IPS-NIHi7 (cell line): ENCODE results near the gene RASAL1.

ENCODE experiments used
- DNase-seq: peaks from one replicate; pipeline ENCODE4 v3.0.0; 2012; ENCODE audit warnings: mixed read lengths; ENCODE audit errors: extremely low spot score

The RASAL1 gene

DNA sequence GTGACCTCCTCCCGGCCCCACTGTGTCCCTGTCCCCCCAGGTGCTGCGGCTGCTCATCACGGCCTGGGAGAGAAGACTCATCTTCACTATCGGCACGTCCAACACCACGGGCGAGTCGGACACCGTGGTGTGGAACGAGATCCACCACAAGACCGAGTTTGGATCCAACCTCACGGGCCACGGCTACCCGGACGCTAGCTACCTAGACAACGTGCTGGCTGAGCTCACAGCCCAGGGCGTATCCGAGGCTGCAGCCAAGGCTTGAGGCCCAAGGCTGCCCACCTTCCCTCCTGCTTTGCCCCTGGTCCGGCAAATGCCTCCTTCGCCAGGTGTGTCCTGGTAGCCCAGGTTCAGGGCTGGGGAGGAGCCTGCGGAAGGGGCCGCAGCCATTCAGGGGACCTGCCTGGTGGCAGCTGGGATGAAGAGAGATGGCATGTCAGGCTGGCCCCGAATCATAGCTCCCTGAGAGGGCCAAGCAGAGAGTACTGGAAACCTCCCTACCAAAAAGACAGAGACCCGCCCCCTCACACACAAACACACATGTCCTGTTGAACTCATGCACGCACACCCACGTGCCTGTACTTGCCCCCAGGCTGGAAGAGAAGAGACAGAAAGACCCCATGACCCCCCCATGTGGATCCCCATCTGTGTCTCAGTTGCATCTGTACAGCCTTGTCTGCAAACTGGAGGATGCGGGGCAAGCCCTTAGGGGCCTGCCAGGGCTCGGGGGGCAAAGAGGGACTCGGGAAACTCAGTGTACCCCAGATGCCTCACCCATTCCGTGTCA, 38.7 kb downstream of the RASAL1 start:
- DNase-seq, result no peak

DNA sequence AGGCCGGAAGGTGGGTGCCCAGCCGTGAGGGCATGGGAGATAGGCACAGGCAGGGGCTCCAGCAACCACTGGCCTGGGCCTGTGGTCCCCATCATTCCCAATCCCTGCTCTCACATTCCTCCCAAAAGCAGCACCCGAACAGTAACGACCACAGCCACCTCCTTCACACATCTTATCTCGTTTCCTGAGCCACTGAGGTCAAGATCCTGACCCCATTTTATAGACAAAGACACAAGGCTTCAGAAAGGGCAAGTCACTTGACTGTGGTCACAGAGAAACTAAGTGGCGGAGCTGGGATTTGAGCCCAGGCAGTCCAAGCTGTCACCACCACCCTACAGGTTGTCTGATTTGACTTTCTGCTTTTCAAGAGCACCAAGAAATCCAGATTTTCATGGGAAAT, 40.2 kb downstream of the RASAL1 start:
- DNase-seq, result no peak

DNA sequence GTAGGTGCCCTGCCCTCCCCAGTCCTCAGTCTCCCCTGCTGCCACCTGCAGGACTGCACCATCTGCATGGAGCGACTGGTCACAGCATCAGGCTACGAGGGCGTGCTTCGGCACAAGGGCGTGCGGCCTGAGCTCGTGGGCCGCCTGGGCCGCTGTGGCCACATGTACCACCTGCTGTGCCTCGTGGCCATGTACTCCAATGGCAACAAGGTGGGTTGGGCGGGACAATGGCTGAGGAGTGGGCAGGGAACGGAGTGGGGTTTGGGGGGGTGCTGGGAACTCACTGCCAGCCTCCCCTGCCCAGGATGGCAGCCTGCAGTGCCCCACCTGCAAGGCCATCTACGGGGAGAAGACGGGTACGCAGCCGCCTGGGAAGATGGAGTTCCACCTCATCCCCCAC, 40.8 kb downstream of the RASAL1 start:
- no peak for DNase-seq

DNA sequence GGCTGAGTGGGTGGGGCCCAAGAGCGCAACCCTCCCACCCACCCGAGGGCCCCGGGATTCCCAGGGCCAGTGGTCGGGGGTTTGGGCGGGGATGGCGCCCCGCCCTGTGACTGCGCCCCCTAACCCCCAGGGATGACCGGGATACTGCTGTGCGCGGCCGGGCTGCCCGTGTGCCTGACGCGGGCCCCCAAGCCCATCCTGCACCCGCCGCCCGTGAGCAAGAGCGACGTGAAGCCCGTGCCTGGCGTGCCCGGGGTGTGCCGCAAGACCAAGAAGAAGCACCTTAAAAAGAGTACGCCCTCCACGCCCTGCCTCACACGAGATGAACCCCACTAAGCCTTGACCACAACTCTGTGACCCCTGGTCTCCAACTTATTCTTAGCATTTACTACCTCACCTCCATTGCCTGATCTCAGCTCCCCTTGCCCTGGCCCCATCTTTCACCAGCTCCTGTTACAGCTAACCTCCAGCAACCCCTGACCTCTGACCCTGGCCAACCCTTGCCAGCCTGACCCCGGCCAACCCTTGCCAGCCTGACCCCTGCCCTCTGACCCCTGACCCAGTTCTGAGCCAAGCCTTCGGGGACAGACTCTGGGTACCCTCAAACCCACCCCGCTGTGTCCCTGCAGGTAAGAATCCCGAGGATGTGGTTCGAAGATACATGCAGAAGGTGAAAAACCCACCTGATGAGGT, 42.0 kb downstream of the RASAL1 start:
- no peak for DNase-seq

DNA sequence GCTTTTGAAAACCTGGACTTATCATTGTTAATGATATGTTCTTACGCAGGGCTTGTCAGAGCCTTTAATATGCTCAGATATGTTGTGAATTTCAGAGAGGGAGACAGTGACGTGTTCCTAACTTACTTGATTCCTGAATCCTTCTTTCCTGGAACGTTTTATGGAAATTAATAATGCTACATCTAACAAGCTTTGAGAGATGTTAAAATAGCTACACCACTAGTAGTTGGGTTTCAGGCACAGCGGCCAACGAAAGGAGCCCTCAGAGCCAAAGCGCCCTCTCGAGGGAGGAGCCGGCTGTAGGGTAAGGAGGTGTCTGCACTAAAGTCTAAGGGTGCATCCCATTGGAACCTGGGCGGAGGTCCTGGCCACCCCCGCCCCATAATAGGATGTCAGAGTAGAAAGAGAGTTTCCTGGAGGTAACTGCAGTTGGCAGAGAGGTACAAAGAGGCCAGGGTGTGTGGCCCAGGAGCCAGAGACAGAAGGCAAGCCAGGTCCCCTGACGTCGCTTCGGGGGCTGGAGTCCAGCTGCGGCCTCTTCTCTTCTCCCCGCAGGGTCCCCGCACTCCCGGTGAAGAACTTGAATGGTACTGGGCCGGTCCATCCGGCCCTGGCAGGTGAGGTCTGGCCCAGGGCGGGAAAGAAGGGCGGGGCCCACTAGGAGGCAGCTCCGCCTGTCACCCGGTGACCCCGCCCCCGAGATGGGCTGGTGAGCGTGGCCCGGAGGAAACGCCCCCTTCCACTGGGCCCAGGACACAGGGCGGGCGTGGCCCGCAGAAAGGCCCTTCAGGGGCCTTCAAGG, 42.8 kb downstream of the RASAL1 start:
- DNase-seq, result peak; percentile 91

DNA sequence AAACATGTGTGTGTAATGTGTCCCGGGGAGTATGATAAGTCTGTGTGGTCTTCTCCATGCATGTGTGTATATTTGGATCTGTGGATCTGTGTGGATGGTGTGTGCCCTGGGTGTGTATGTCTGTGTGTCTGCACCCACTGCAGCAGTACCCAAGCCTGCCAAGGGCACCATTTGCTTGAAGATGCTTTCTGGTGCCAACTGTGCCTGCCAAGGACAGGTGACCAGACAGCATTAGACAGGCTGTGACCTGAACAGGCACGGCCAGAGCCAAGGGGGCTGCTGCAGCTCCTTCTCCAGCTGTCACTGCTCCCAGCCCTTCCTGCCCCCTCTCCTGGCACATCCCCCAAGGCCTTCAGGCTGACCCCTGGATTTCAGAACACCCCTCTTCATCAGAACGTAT, 44.1 kb downstream of the RASAL1 start:
- no peak for DNase-seq

DNA sequence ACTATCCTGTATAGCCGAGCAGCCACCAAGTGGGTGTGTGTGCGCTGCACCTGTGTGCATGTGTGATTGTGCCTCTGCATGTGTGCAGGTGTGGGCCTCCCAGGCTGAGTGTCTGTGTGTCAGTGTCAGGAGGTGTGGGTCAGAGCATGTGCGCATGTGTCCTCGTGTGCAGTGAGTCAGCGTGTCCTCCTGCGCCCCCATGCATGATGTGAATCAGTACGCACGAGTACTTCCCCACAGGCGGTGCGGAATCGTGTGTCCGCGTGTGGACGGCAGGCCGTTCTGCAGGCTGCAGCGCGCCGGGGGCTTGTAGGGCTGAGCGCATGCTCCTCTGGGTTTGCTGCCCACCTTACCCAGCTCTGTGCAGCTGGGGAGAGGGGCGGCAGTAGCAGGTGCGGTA, 44.8 kb downstream of the RASAL1 start:
- DNase-seq, result no peak

DNA sequence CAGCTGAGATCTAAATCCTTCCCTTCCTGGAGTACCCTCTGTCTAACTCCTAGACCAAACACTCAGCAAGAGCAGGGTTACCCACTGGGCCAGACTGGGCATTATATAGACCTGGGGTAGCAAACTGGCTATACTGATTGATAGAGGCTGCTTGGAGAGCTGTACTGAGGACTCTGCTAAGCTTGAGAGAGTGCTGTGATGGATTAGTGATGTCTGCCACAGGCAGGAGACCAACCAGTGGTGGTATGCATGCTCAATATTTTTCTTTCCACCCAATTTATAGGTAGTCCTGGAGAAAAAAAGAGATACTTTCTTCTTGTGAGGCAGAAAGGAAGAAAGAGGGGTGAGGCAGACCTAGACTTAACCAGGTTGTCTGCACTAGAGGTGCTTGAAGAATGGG, 45.7 kb downstream of the RASAL1 start:
- DNase-seq, result no peak

DNA sequence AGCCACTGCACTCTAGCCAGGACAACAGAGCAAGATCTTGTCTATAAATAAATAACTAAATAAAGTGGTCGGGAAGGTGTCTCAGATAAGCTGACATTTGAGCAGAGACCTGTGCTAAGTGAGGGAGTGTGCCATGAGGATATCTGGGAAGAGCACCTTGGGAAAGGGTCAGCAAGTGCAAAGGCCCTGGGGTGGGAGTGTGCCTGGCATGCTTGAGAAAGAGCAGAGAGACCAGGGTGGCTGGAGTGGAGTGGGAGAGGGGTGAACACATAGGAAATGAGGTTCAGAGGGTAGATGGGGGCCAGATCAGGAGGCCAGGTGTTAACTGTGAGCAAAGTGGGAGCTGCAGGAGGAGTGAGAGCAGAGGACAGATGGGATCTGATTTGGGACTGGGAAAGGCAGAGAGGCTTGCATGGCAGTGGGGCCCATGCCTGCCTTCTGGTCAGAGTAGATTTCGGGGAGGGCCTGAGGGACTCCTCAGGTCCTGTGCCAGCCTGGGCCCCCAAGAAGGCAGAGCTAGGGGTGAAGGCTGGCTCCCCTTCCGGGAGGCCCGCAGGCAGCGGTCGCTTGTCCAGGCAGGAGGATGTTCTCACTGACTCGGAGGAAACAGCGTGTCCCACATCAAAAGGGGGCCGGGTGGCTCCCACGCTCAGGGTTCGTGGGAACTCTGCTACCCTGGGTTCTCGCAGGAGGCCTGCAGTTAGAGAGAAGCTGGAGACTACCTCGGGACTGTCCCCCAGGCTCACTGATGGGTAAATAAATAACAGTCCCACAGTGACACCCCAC, 46.4 kb downstream of the RASAL1 start:
- DNase-seq, result no peak

DNA sequence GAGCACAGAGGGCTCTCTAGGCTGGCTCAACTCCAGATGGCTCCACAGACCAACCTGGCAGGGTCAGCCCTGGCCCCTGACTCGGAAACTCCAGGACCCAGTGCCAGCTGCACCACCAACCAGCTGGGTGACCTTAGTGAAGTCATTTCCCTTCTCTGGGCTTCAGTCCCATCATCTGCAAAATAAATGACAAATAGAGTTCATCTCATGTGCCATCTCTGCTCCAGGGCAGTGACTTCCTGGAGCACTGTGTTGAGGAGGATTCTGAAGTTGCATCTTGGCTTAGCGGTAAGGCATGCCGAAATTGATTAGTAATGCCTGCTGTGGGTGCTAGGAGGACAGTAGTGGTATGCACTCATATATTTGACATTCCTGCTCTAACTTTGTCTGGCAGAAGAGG, 47.5 kb downstream of the RASAL1 start:
- no peak for DNase-seq

DNA sequence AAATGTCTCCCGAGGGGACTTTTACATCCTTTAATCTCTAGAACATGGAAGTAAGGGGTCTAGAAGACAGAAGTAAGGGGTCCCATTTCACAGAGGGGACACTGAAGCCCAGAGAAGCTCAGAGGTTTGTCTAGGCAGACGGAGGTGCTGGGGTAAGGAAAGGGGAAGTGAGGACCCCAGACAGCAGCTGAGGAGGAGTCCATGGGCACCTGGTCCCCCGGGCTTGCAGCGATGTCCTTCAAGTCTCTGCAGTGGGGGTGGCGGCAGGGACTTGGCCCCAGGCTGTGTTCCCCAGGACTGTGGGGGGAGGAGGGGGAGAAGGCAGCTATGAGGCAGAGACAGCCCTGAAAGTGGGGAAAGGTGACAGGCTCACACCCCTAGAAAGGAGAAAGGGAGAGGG, 48.4 kb downstream of the RASAL1 start:
- no peak for DNase-seq

DNA sequence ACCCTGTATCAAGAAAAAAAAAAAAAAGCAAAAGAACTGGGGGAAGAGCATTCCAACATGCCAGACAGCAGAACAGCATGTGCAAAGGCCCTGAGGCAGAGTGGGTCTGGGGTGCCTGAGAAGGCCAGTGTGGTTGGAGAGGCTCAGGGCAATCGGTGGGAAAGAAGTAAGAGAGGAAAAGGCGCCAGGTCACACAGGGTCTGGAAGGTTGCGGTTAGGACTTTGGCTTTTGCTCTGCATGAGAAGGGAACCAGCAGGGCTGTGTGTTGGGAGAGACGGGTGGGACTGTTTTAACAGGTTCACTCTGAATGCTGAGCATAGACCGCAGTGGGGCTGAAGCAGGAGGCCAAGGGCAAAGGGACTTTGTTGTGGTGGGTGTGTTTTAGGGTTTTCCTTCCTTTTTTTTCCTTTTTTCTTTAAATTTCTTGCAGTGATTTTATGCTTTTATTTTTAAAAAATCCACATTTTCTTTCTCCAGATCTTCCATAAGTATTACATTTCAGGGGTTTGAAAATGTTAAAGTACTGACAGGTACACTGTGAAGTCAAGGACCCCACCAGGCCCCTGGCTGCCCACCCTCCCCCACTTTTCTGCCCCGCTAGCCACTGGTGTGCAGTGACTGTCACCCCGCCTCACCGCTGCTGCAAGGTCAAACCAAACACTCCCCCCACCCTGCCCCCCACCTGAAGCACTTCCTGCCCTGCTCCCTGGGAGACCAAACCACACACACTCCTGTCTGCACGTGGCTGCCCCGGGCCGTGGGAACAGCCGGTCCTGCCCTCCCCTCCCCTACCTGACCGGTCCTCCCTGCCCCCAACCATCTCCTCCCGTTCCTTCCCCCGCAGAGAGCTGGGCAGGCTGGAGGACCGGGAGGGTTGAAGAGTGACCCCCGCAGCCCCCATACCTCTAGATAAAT, 49.1 kb downstream of the RASAL1 start:
- no peak for DNase-seq

DNA sequence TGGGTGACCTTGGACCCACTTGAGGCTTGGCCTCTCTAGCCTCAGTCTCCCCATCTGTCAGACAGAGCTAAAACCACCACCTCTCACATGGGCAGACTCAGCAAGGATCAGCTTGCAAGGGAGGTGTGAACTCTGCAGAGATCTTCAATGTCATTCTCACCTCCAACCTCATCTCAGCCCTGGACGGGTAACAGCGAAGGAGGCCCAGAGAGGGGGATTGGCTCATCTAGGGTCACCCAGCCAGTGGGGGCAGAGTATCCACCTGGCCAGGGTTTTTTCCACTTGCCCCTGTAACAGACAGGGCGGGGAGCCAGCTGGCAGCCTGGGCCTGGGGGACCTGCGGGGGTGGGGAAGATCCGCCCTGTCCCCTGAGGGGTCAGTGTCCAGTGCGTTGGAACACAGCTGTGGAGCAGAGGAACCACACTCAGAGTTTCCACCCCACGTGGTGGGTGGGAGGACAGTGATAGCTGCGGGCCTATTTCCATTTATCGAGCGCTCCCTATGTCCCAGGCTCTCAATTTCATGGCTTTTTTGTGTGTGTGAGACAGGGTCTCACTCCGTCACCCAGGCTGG, 51.6 kb downstream of the RASAL1 start:
- no peak for DNase-seq

DNA sequence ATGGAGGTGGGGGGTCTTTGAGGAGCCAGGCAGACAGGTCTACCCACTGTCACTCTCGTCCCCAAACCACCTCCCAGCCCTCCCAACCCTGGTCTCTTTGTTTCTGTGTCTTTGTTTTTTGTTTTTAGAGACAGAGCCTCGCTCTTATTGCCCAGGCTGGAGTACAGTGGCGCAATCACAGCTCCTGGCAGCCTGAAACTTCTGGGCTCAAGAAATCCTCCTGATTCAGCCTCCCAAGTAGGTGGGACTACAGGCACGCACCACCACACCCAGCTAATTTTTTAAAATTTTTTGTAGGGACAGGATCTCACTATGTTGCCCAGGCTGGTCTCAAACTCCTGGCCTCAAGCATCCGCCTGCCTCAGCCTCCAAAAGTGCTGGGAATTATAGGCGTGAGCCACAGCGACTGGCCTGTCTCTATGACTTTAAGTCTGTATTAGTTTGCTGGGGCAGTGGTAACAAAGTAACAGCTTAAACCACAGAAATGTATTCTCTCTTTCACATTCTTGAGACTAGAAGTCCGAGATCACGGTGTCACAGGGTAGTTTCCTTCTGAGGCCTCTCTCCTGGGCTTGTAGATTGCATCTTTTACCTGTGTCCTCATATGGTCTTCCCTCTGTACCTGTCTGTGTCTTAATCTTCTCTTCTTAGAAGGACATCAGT, 52.9 kb downstream of the RASAL1 start:
- no peak for DNase-seq

DNA sequence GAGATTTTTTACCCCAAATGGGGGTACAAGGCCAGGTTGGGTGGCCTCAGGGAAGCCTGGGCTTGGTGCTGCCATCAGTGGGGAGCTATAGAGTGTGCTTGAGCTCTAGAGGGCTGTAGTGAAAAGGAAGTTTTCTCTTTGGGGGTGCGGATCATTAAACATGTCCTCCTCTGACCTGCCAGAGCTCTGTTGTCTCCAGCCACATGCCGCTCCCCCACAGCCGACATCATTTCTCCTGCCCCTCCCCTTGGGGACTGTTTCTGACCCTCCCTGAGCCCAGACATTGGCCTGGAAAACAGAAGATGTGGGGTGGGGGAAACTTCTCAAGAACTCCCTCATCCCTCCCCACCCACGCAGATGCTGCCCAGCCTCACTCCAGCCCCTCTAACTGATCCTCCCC, 53.7 kb downstream of the RASAL1 start:
- no peak for DNase-seq

DNA sequence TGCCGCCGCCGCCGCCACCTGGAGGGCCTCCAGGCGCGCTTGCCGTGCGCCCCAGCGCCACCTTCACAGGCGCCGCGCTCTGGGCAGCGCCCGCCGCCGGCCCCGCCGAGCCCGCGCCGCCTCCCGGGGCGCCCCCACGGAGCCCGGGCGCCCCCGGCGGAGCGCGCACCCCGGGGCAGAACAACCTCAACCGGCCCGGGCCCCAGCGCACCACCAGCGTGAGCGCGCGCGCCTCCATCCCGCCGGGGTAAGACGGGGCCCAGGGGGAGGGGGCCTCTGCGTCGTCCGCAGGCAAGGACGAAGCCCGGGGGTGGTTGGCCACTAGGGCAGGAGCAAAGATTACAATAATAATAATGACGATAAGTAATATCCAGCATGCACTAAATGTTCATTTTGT, 57.7 kb downstream of the RASAL1 start:
- no peak for DNase-seq

DNA sequence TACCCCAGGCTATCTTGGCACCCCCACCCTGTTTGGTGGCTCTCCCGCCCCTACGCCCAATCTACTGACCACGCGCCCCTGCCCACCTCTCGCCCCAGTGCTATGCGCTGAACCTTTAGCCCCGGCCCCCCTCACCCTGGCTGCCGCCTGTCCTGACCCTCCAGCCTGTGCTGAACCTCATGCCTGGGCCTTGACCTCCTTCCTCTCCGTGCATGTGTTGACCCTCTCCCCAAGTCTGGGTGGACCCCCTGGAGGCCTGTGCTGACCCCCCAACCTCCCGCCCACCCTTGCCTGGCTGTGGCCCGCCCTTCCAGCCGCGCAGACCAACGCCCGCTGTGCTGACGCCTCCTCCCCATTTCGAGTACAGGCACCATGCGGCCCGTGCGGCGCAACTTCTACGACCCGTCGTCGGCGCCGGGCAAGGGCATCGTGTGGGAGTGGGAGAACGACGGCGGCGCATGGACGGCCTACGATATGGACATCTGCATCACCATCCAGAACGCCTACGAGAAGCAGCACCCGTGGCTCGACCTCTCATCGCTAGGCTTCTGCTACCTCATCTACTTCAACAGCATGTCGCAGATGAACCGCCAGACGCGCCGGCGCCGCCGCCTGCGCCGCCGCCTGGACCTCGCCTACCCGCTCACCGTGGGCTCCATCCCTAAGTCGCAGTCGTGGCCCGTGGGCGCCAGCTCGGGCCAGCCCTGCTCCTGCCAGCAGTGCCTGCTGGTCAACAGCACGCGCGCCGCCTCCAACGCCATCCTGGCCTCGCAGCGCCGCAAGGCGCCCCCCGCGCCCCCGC, 58.3 kb downstream of the RASAL1 start:
- peak; percentile 49 for DNase-seq

DNA sequence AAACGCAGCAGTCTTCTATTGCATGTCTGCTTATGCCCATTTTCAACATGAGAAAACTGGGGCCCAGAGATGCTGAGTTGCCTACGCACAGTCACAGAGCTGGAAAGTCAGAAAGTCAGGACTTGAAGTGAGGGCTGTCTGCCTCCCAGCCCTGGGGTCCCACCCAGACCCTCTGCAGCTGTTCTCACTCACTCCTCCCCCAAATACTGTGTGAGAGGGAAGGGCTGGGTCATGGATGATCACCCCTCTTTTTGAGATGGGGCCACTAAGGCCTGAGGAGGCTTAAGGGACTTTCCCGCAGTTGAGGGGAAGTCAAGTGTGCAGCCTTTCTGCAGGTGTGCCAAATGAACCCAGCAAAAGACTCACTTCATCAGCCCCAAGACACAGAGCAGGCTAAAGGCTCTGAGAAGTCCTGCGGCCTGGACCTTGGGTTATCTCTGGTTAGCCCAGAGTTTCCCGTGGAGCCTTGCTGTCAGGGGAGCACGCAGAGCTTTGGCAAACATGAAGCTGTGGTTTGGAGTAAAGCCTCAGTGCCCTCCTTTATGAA, 60.4 kb downstream of the RASAL1 start:
- no peak for DNase-seq

DNA sequence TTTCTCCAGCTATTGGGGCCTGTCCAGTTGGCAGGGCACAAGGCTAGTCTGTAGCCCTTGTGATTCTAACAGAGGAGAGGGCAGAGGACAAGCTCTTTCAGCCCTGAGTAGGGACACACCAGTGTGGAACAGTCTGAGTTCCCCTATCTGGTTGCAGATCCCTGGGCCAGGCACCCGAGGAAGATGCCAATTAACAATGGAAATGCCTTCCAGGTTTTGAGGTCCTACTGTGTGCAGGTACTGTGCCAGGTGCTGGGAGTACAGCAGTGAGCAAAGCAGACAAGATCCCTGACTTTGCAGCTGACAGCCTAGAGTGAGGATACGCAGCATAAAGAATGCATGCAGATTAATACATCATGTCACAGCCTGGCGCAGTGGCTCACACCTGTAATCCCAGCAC, 62.0 kb downstream of the RASAL1 start:
- DNase-seq, result no peak
